Measurements from ENCODE around the gene PPM1D. TPM values are rescaled to one million over a fixed set of nuclear protein-coding genes. Genes with fewer than 3 reads are reported as not detected.
"Not testable (repeated sequence)": the region's sequence is repeated elsewhere in the genome, so short reads cannot be mapped to it uniquely, and the experiment has no call there.

The PPM1D gene
- total and polyA plus RNA-seq, 8 donors = 17.1 to 27.0 (median 21.6) TPM

- Histone ChIP-seq H3K4me3 (peak overlapping the region; percentile 88 to 97), H3K4me1 (peaks cover 0 to 61% of the 10 kb centered on the region in 2 donors), H3K9me3 (no peaks in the 10 kb centered on the region), H3K27ac (peak overlapping the region in 1 of 2 donors; percentile 98), H3K36me3 (no peaks in the 10 kb centered on the region), H3K27me3 (no peaks in the 10 kb centered on the region)
- no peak for ATAC-seq
- no peak for DNase-seq
- intact Hi-C loops (cut with DNase I) = no loop called here
- TF ChIP-seq, protein P1, sequence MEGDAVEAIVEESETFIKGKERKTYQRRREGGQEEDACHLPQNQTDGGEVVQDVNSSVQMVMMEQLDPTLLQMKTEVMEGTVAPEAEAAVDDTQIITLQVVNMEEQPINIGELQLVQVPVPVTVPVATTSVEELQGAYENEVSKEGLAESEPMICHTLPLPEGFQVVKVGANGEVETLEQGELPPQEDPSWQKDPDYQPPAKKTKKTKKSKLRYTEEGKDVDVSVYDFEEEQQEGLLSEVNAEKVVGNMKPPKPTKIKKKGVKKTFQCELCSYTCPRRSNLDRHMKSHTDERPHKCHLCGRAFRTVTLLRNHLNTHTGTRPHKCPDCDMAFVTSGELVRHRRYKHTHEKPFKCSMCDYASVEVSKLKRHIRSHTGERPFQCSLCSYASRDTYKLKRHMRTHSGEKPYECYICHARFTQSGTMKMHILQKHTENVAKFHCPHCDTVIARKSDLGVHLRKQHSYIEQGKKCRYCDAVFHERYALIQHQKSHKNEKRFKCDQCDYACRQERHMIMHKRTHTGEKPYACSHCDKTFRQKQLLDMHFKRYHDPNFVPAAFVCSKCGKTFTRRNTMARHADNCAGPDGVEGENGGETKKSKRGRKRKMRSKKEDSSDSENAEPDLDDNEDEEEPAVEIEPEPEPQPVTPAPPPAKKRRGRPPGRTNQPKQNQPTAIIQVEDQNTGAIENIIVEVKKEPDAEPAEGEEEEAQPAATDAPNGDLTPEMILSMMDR (IDR thresholded peaks at IDR 0.05) = no peak
Observed at GRCh38 chr17:60602871-60603270, 2.9 kb downstream of the PPM1D start.

- peaks cover 0 to 54% of the 10 kb centered on the region in 2 donors for H3K4me1 ChIP-seq
- H3K27ac ChIP-seq; DNase-seq; intact Hi-C loops (cut with DNase I); H3K27me3 ChIP-seq; H3K36me3 ChIP-seq; ATAC-seq; H3K9me3 ChIP-seq: not testable (repeated sequence)
- H3K4me3 ChIP-seq = peak overlapping the region in 1 of 2 donors; percentile 97
Observed at GRCh38 chr17:60603477-60603876, 3.5 kb downstream of the PPM1D start.

GRCh38 chr17:60604686-60605334 is 4.8 kb downstream of the PPM1D start:
- TF ChIP-seq, protein P1 (IDR thresholded peaks at IDR 0.05) = no peak
- no peaks in the 10 kb centered on the region for H3K36me3 ChIP-seq
- DNase-seq (no peak), ATAC-seq (no peak)
- intact Hi-C loops (cut with DNase I) = no loop called here
- H3K4me1 ChIP-seq = peaks cover 0 to 46% of the 10 kb centered on the region in 2 donors
- H3K4me3 ChIP-seq = no peak overlapping the region
- no peaks in the 10 kb centered on the region for H3K9me3 ChIP-seq
- peak overlapping the region in 1 of 2 donors; percentile 20 for H3K27ac ChIP-seq
- no peaks in the 10 kb centered on the region for H3K27me3 ChIP-seq

GRCh38 chr17:60606036-60606435 is 6.0 kb downstream of the PPM1D start:
- Histone ChIP-seq H3K27ac (no peak overlapping the region), H3K9me3 (no peaks in the 10 kb centered on the region), H3K4me1 (peaks cover 3 to 58% of the 10 kb centered on the region in 2 donors), H3K36me3 (no peaks in the 10 kb centered on the region), H3K27me3 (no peaks in the 10 kb centered on the region), H3K4me3 (no peak overlapping the region)
- DNase-seq (no peak), ATAC-seq (no peak)
- intact Hi-C loops (cut with DNase I) = no loop called here
- TF ChIP-seq, protein P1 (IDR thresholded peaks at IDR 0.05) = no peak

GRCh38 chr17:60610473-60610872 is 10.5 kb downstream of the PPM1D start:
- TF ChIP-seq, protein P1 (IDR thresholded peaks at IDR 0.05) = no peak
- intact Hi-C loops (cut with DNase I) = no loop called here
- Histone ChIP-seq H3K9me3 (no peaks in the 10 kb centered on the region), H3K27me3 (no peaks in the 10 kb centered on the region), H3K4me3 (no peak overlapping the region), H3K27ac (no peak overlapping the region), H3K36me3 (peaks cover 0 to 5% of the 10 kb centered on the region in 2 donors), H3K4me1 (peaks cover 7 to 49% of the 10 kb centered on the region in 2 donors)
- peak in 2 of 4 donors; percentile 37 to 43 for DNase-seq
- no peak for ATAC-seq

- H3K4me1 ChIP-seq = peaks cover 7 to 46% of the 10 kb centered on the region in 2 donors
- H3K9me3 ChIP-seq; DNase-seq; ATAC-seq; intact Hi-C loops (cut with DNase I); H3K27ac ChIP-seq; H3K27me3 ChIP-seq; H3K4me3 ChIP-seq; H3K36me3 ChIP-seq: not testable (repeated sequence)
Observed at GRCh38 chr17:60611321-60611720, 11.3 kb downstream of the PPM1D start.
